Activated naive CD8-positive, alpha-beta T cell treated with anti-CD3 and anti-CD28 coated beads, Interleukin-2, amount 50 U/mL, for 24 hours (primary cell): Measurements from ENCODE around the gene SVEP1.

ENCODE experiments used
- ATAC-seq: fragments of 150-1000 bp; cut with Tn5 transposase; one replicate; pipeline ENCODE4 v1.10.0; 2021
- DNase-seq: peaks from one replicate; pipeline ENCODE4 v3.0.0; 2021
- H3K27ac Mint-ChIP-seq: one replicate; pipeline ENCODE4 v1.8.0; 2021; ENCODE audit warnings: mild to moderate bottlenecking, mixed read lengths
- H3K27me3 Mint-ChIP-seq: one replicate; pipeline ENCODE4 v1.8.0; 2021; ENCODE audit warnings: mixed read lengths
- H3K36me3 Mint-ChIP-seq: one replicate; pipeline ENCODE4 v1.8.0; 2021; ENCODE audit warnings: low read depth, mixed read lengths
- H3K4me1 Mint-ChIP-seq: one replicate; pipeline ENCODE4 v1.8.0; 2021; ENCODE audit warnings: mixed read lengths
- H3K4me3 Mint-ChIP-seq: one replicate; pipeline ENCODE4 v1.8.0; 2021; ENCODE audit warnings: mild to moderate bottlenecking, moderate library complexity, mixed read lengths
- H3K9me3 Mint-ChIP-seq: one replicate; pipeline ENCODE4 v1.8.0; 2021; ENCODE audit warnings: mixed read lengths

The SVEP1 gene

GRCh38 chr9:110463499-110463898 lies 116.0 kb downstream of the SVEP1 start:
- Mint-ChIP-seq H3K4me1 (no peaks in the 10 kb centered on the region), H3K27me3 (no peaks in the 10 kb centered on the region), H3K9me3 (no peaks in the 10 kb centered on the region), H3K27ac (no peak overlapping the region), H3K4me3 (no peak overlapping the region), H3K36me3 (no peaks in the 10 kb centered on the region)
- no peak for ATAC-seq
- DNase-seq, result no peak

- DNase-seq, result no peak
- H3K4me1 Mint-ChIP-seq, result no peaks in the 10 kb centered on the region
- no peak overlapping the region for H3K4me3 Mint-ChIP-seq
- ATAC-seq, result no peak
- H3K36me3 Mint-ChIP-seq, result no peaks in the 10 kb centered on the region
- peaks cover 5% of the 10 kb centered on the region for H3K27me3 Mint-ChIP-seq
- no peak overlapping the region for H3K27ac Mint-ChIP-seq
- H3K9me3 Mint-ChIP-seq, result no peaks in the 10 kb centered on the region
These were observed 122.3 kb downstream of the SVEP1 start for GRCh38 chr9:110457245-110457644.

- DNase-seq, result no peak
- Mint-ChIP-seq H3K27ac (no peak overlapping the region), H3K4me1 (no peaks in the 10 kb centered on the region), H3K9me3 (no peaks in the 10 kb centered on the region), H3K4me3 (no peak overlapping the region), H3K36me3 (no peaks in the 10 kb centered on the region), H3K27me3 (peaks cover 6% of the 10 kb centered on the region)
- ATAC-seq, result no peak
These were observed 122.9 kb downstream of the SVEP1 start for GRCh38 chr9:110456681-110457080.

GRCh38 chr9:110455860-110456259 lies 123.7 kb downstream of the SVEP1 start:
- Mint-ChIP-seq H3K27ac (no peak overlapping the region), H3K4me1 (no peaks in the 10 kb centered on the region), H3K4me3 (no peak overlapping the region), H3K36me3 (no peaks in the 10 kb centered on the region), H3K9me3 (no peaks in the 10 kb centered on the region), H3K27me3 (peaks cover 6% of the 10 kb centered on the region)
- DNase-seq (no peak), ATAC-seq (no peak)

- no peak overlapping the region for H3K27ac Mint-ChIP-seq
- peaks cover 6% of the 10 kb centered on the region for H3K27me3 Mint-ChIP-seq
- no peak overlapping the region for H3K4me3 Mint-ChIP-seq
- no peaks in the 10 kb centered on the region for H3K36me3 Mint-ChIP-seq
- DNase-seq, result no peak
- H3K9me3 Mint-ChIP-seq, result no peaks in the 10 kb centered on the region
- ATAC-seq, result no peak
- H3K4me1 Mint-ChIP-seq, result no peaks in the 10 kb centered on the region
These were observed 127.2 kb downstream of the SVEP1 start for GRCh38 chr9:110452227-110452801.

- no peak overlapping the region for H3K4me3 Mint-ChIP-seq
- no peak overlapping the region for H3K27ac Mint-ChIP-seq
- no peak for DNase-seq
- H3K9me3 Mint-ChIP-seq, result no peaks in the 10 kb centered on the region
- no peak for ATAC-seq
- H3K4me1 Mint-ChIP-seq, result no peaks in the 10 kb centered on the region
- no peaks in the 10 kb centered on the region for H3K36me3 Mint-ChIP-seq
- H3K27me3 Mint-ChIP-seq, result peaks cover 6% of the 10 kb centered on the region
These were observed 127.8 kb downstream of the SVEP1 start for GRCh38 chr9:110451726-110452125.

- H3K27ac Mint-ChIP-seq, result no peak overlapping the region
- peaks cover 3% of the 10 kb centered on the region for H3K27me3 Mint-ChIP-seq
These were observed 132.1 kb downstream of the SVEP1 start for GRCh38 chr9:110447476-110447875.

GRCh38 chr9:110446171-110446570 lies 133.4 kb downstream of the SVEP1 start:
- peaks cover 11% of the 10 kb centered on the region for H3K9me3 Mint-ChIP-seq
- H3K27me3 Mint-ChIP-seq, result peaks cover 1% of the 10 kb centered on the region
- H3K4me3 Mint-ChIP-seq, result no peak overlapping the region
- ATAC-seq, result no peak
- H3K27ac Mint-ChIP-seq, result no peak overlapping the region
- DNase-seq, result no peak
- H3K36me3 Mint-ChIP-seq, result no peaks in the 10 kb centered on the region
- H3K4me1 Mint-ChIP-seq, result no peaks in the 10 kb centered on the region

More at GRCh38 chr9:110447476-110447875, 132.1 kb downstream of the SVEP1 start:
- Mint-ChIP-seq H3K4me3 (no peak overlapping the region), H3K4me1 (no peaks in the 10 kb centered on the region), H3K36me3 (no peaks in the 10 kb centered on the region), H3K9me3 (peaks cover 11% of the 10 kb centered on the region)
- no peak for DNase-seq
- ATAC-seq, result no peak

- H3K4me1 Mint-ChIP-seq, result no peaks in the 10 kb centered on the region
- no peak overlapping the region for H3K4me3 Mint-ChIP-seq
- H3K27ac Mint-ChIP-seq, result no peak overlapping the region
- DNase-seq (no peak), ATAC-seq (no peak)
- peaks cover 1% of the 10 kb centered on the region for H3K27me3 Mint-ChIP-seq
- peaks cover 11% of the 10 kb centered on the region for H3K9me3 Mint-ChIP-seq
- H3K36me3 Mint-ChIP-seq, result no peaks in the 10 kb centered on the region
These were observed 134.6 kb downstream of the SVEP1 start for GRCh38 chr9:110444911-110445310.

GRCh38 chr9:110443866-110444220 lies 135.7 kb downstream of the SVEP1 start:
- Mint-ChIP-seq H3K36me3 (no peaks in the 10 kb centered on the region), H3K27me3 (peaks cover 1% of the 10 kb centered on the region), H3K27ac (no peak overlapping the region), H3K4me1 (no peaks in the 10 kb centered on the region), H3K4me3 (no peak overlapping the region), H3K9me3 (peaks cover 11% of the 10 kb centered on the region)
- ATAC-seq (no peak), DNase-seq (no peak)

- Mint-ChIP-seq H3K9me3 (peaks cover 11% of the 10 kb centered on the region), H3K27me3 (peaks cover 1% of the 10 kb centered on the region), H3K4me3 (no peak overlapping the region), H3K4me1 (no peaks in the 10 kb centered on the region), H3K27ac (no peak overlapping the region), H3K36me3 (no peaks in the 10 kb centered on the region)
- ATAC-seq (no peak), DNase-seq (no peak)
These were observed 136.2 kb downstream of the SVEP1 start for GRCh38 chr9:110443146-110443865.

- Mint-ChIP-seq H3K27me3 (peaks cover 1% of the 10 kb centered on the region), H3K27ac (no peak overlapping the region), H3K4me1 (no peaks in the 10 kb centered on the region), H3K36me3 (no peaks in the 10 kb centered on the region), H3K9me3 (peaks cover 3% of the 10 kb centered on the region), H3K4me3 (no peak overlapping the region)
- DNase-seq (no peak), ATAC-seq (no peak)
These were observed 138.7 kb downstream of the SVEP1 start for GRCh38 chr9:110440796-110441195.

- no peak for ATAC-seq
- DNase-seq, result no peak
- Mint-ChIP-seq H3K27ac (no peak overlapping the region), H3K36me3 (no peaks in the 10 kb centered on the region), H3K4me1 (no peaks in the 10 kb centered on the region), H3K4me3 (no peak overlapping the region), H3K27me3 (peaks cover 1% of the 10 kb centered on the region), H3K9me3 (no peaks in the 10 kb centered on the region)
These were observed 139.4 kb downstream of the SVEP1 start for GRCh38 chr9:110440172-110440571.

- Mint-ChIP-seq H3K9me3 (no peaks in the 10 kb centered on the region), H3K4me1 (no peaks in the 10 kb centered on the region), H3K27me3 (no peaks in the 10 kb centered on the region)
These were observed 147.3 kb downstream of the SVEP1 start for GRCh38 chr9:110432253-110432652.

GRCh38 chr9:110429453-110429852 lies 150.1 kb downstream of the SVEP1 start:
- ATAC-seq, result no peak
- H3K27me3 Mint-ChIP-seq, result no peaks in the 10 kb centered on the region
- DNase-seq, result no peak

More at GRCh38 chr9:110432253-110432652, 147.3 kb downstream of the SVEP1 start:
- Mint-ChIP-seq H3K27ac (no peak overlapping the region), H3K36me3 (no peaks in the 10 kb centered on the region), H3K4me3 (no peak overlapping the region)
- ATAC-seq, result no peak
- DNase-seq, result no peak

More at GRCh38 chr9:110429453-110429852, 150.1 kb downstream of the SVEP1 start:
- no peak overlapping the region for H3K4me3 Mint-ChIP-seq
- no peaks in the 10 kb centered on the region for H3K4me1 Mint-ChIP-seq
- H3K27ac Mint-ChIP-seq, result no peak overlapping the region
- H3K36me3 Mint-ChIP-seq, result no peaks in the 10 kb centered on the region
- no peaks in the 10 kb centered on the region for H3K9me3 Mint-ChIP-seq
